Endothelial cell of umbilical vein (primary cell): ENCODE data around the gene ATP2C2. TPM values are rescaled to one million over a fixed set of nuclear protein-coding genes. Genes with fewer than 3 reads are reported as not detected.

Experiments
- BruUV-seq: library from RNA; stranded (reverse); fragments of 400-500 nt; replicated peaks from 2 replicates; lab custom pipeline; 2021; lab: Mats Ljungman, UMichigan
- CTCF ChIA-PET: fragments of 300-600, 350-600 bp; sonication (Branson Sonifier 250); formaldehyde crosslinking; loops from one replicate; lab custom pipeline; 2021; ENCODE audit warnings: antibody characterized with exemption, inconsistent platforms; lab: Charles Lee
- POLR2A ChIA-PET: fragments of 300-600, 350-600 bp; sonication (Branson Sonifier 250); formaldehyde crosslinking; loops from one replicate; lab custom pipeline; 2021; ENCODE audit warnings: antibody characterized with exemption, inconsistent platforms; lab: Charles Lee
- DNase-seq: peaks from one replicate; pipeline ENCODE4 v3.0.0-alpha.2; 2011; ENCODE audit warnings: low read depth, low spot score
- FAIRE-seq: peaks from 2 replicates; lab custom pipeline; 2011; peaks lifted over from hg19 to GRCh38; lab: Jason Lieb, UNC
- H2AFZ ChIP-seq: 2 replicates; pipeline ENCODE4 v1.6.0; 2012; ENCODE audit warnings: low read depth, low read length, control low read depth, inconsistent platforms
- H3K27ac ChIP-seq: 2 replicates; pipeline ENCODE4 v1.5.1; 2011; ENCODE audit warnings: low read depth, mild to moderate bottlenecking, control low read depth, low read length, moderate library complexity; ENCODE audit not compliant: insufficient read depth
- H3K27me3 ChIP-seq, 2 experiments: 2 replicates each; pipeline versions ENCODE4 v1.6.0 to v1.6.1; 2011; ENCODE audit warnings: low read length in 2 of 2, mixed read lengths in 1 of 2; ENCODE audit not compliant: control insufficient read depth in 2 of 2, insufficient read depth in 2 of 2
- H3K36me3 ChIP-seq, 2 experiments: 2 replicates in 1 of 2; 3 replicates in 1 of 2; pipeline ENCODE4 v1.5.1; 2011; ENCODE audit warnings: low read length in 2 of 2, mild to moderate bottlenecking in 1 of 2, moderate library complexity in 1 of 2; ENCODE audit not compliant: control insufficient read depth in 2 of 2, insufficient read depth in 2 of 2; ENCODE audit errors: extremely low read depth in 1 of 2
- H3K4me1 ChIP-seq: 3 replicates; pipeline ENCODE4 v1.5.1; 2011; ENCODE audit warnings: mild to moderate bottlenecking, low read length; ENCODE audit not compliant: control insufficient read depth, insufficient read depth; ENCODE audit errors: extremely low read depth
- H3K4me2 ChIP-seq: 2 replicates; pipeline ENCODE4 v1.6.1; 2011; ENCODE audit warnings: low read length, control low read depth, mixed read lengths; ENCODE audit not compliant: insufficient read depth
- H3K4me3 ChIP-seq, 3 experiments: fragments of 200-600 bp in 1 of 3; sonication (generic), shearing (Covaris generic) in 1 of 3; replicated peaks in 1 of 3; 2 replicates each; pipeline ENCODE4 v1.5.1; 2011 to 2016; ENCODE audit warnings: control low read depth in 3 of 3, low read length in 3 of 3, mild to moderate bottlenecking in 2 of 3, inconsistent platforms in 1 of 3, low read depth in 1 of 3, moderate library complexity in 1 of 3; ENCODE audit not compliant: insufficient read depth in 1 of 3
- H3K79me2 ChIP-seq: 2 replicates; pipeline ENCODE4 v1.6.0; 2012; ENCODE audit warnings: low read length, inconsistent platforms; ENCODE audit not compliant: control insufficient read depth, insufficient read depth
- H3K9ac ChIP-seq: replicated peaks from 2 replicates; pipeline ENCODE3; 2011; ENCODE audit warnings: low read length, control low read depth; ENCODE audit not compliant: insufficient read depth; ENCODE audit errors: extremely low read depth
- H3K9me1 ChIP-seq: replicated peaks from 3 replicates; pipeline ENCODE4 v1.6.0; 2011; ENCODE audit warnings: mild to moderate bottlenecking, low read length; ENCODE audit not compliant: control insufficient read depth, insufficient read depth; ENCODE audit errors: extremely low read depth
- H3K9me3 ChIP-seq: replicated peaks from 2 replicates; pipeline ENCODE4 v1.5.1; 2012; ENCODE audit warnings: low read length, inconsistent platforms; ENCODE audit not compliant: control insufficient read depth, insufficient read depth
- H4K20me1 ChIP-seq: replicated peaks from 2 replicates; pipeline ENCODE3; 2011; ENCODE audit warnings: mild to moderate bottlenecking, low read length; ENCODE audit not compliant: control insufficient read depth, insufficient read depth; ENCODE audit errors: extremely low read depth
- EZH2 ChIP-seq: IDR thresholded peaks from 2 replicates; pipeline ENCODE4 v1.6.1; 2012; ENCODE audit warnings: borderline replicate concordance, low read depth, mild to moderate bottlenecking, moderate library complexity, low read length, inconsistent platforms; ENCODE audit not compliant: severe bottlenecking
- FOS ChIP-seq: IDR thresholded peaks from 2 replicates; pipeline ENCODE4 v1.6.1; 2011; ENCODE audit warnings: mild to moderate bottlenecking, low read length, moderate library complexity, borderline replicate concordance; ENCODE audit not compliant: insufficient read depth
- GATA2 ChIP-seq: IDR thresholded peaks from 2 replicates; pipeline ENCODE4 v1.7.0; 2011; ENCODE audit warnings: low read depth, mild to moderate bottlenecking, moderate library complexity, mixed read lengths, low read length; ENCODE audit not compliant: insufficient read length, insufficient read depth
- MYC ChIP-seq: IDR thresholded peaks from one replicate; pipeline ENCODE4 v1.6.1; 2011; ENCODE audit warnings: mild to moderate bottlenecking, low read depth, low read length
- POLR2A ChIP-seq: IDR thresholded peaks from 2 replicates; pipeline ENCODE4 v1.6.1; 2012; ENCODE audit warnings: low read depth, mild to moderate bottlenecking, control low read depth, low read length
- POLR2AphosphoS5 ChIP-seq: IDR thresholded peaks from 2 replicates; pipeline ENCODE4 v1.6.1; 2012; ENCODE audit warnings: low read depth, mild to moderate bottlenecking, control low read depth, low read length, moderate library complexity; ENCODE audit not compliant: insufficient read depth
- dilution Hi-C: fragments of 300-500 bp; cut with MboI; formaldehyde crosslinking; loops from one replicate; pipeline ENCODE4 v1.15.0; 2019; ENCODE audit warnings: low sequenced_read_pairs; ENCODE audit not compliant: extremely low pct_ligation_motif_present
- intact Hi-C: fragments of 100-400 bp; cut with micrococcal nuclease; formaldehyde crosslinking; loops from one replicate; pipeline ENCODE4 v1.10.0; 2022
- polyA plus RNA-seq, 4 experiments: library from polyadenylated mRNA; depleted of rRNA in 3 of 4; stranded (reverse) in 3 of 4; unstranded in 1 of 4; fragments of >200 nt; gene quantifications; 2 replicates each; pipeline versions ENCODE4 v1.2.1 to v1.2.3, GENCODE V29; 2011 to 2012; ENCODE audit warnings: missing spikeins in 1 of 4
- total RNA-seq: library from RNA; stranded (reverse); gene quantifications from 2 replicates; pipeline ENCODE4 v1.2.3, GENCODE V29; 2021
- TF ChIP-seq, protein P1 (sequence below): IDR thresholded peaks from 2 replicates; pipeline ENCODE4 v1.6.1; 2011; ENCODE audit not compliant: insufficient read depth, insufficient read length

ATP2C2 gene
- total and polyA plus RNA-seq, 2 donors (not counting 3 experiments of a cell fraction or from before 2014, with no cell fraction given) = not detected

DNA sequence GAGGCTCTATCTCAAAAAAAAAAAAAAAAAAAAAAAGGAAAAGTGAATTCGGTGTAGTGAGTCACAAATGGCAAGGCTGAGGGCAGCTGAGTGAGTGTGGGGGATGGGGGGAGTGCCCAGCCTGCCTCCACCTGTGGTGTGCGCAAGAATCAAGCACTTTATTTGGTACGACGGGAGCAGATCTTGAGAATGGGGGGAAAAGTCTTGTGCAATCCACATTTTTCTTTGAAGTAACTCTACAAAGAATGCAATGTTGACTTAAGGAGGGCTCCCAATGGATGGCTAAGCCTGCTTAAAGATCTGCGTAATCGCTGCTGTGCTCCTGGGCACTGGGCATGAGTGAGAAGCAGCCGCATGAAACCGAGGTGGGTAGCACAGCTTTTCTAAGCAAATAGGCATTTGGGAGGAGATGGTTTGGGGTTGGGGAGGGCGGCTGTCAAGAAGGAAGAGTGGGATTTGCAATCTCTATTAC lies 28.2 kb downstream of the ATP2C2 start:
- Histone ChIP-seq H3K27ac (no peak overlapping the region), H3K4me2 (no peak overlapping the region), H2AFZ (no peak overlapping the region), H3K4me3 (no peak overlapping the region), H3K4me1 (no peaks in the 10 kb centered on the region), H3K36me3 (no peaks in the 10 kb centered on the region), H3K27me3 (no peaks in the 10 kb centered on the region), H4K20me1 (no peaks in the 10 kb centered on the region), H3K9me1 (no peaks in the 10 kb centered on the region), H3K79me2 (no peaks in the 10 kb centered on the region), H3K9me3 (no peaks in the 10 kb centered on the region), H3K9ac (no peak overlapping the region)
- intact Hi-C loops (no loop called here), dilution Hi-C loops (no loop called here)
- DNase-seq (no peak), FAIRE-seq (no peak)
- POLR2A ChIA-PET = no interaction called here
- CTCF ChIA-PET = no interaction called here
- BruUV-seq = no TSS peak
- no peak for TF ChIP-seq POLR2A
- TF ChIP-seq POLR2AphosphoS5 = no peak
- no peak for TF ChIP-seq GATA2

DNA sequence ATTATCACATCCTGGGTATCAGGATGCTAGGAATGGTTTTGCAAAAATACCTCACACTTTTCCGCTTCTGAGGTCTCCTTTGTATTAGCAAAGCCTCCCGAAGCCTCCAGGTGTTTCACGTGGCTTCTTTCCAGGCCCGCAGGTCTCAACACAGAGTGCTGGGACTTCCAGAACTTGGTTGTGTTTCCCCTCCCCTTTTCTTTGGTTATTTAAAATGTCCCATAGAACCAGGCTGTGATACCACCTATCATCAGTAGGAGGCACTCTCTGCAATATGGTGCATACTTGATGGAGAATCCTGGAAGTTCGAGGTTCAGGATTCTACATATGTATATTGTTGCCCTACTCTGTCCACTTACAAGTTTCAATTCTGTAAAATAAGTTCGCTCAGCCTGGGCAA lies 28.8 kb downstream of the ATP2C2 start:
- ChIA-PET CTCF (interaction anchor here (0.8 kb wide), 1 partner anchor 85 kb away, joined by 3 read pairs; no protein-coding TSS in a partner anchor), POLR2A (no interaction called here)
- H4K20me1 ChIP-seq = no peaks in the 10 kb centered on the region
- H3K9me1 ChIP-seq = no peaks in the 10 kb centered on the region
- H3K9ac ChIP-seq = no peak overlapping the region
- no peak overlapping the region for H2AFZ ChIP-seq
- BruUV-seq = no TSS peak
- no peaks in the 10 kb centered on the region for H3K27me3 ChIP-seq
- no peak for TF ChIP-seq FOS
- TF ChIP-seq POLR2AphosphoS5 = no peak
- TF ChIP-seq, protein P1, sequence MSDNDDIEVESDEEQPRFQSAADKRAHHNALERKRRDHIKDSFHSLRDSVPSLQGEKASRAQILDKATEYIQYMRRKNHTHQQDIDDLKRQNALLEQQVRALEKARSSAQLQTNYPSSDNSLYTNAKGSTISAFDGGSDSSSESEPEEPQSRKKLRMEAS = no peak
- no peak for TF ChIP-seq POLR2A
- no peak for TF ChIP-seq MYC
- no peak for TF ChIP-seq EZH2
- DNase-seq = no peak
- H3K4me3 ChIP-seq = no peak overlapping the region
- intact Hi-C loops = no loop called here
- no peak overlapping the region for H3K27ac ChIP-seq
- no peaks in the 10 kb centered on the region for H3K4me1 ChIP-seq
- no peak overlapping the region for H3K4me2 ChIP-seq
- H3K36me3 ChIP-seq = no peaks in the 10 kb centered on the region
- no peaks in the 10 kb centered on the region for H3K9me3 ChIP-seq
- FAIRE-seq = no peak
- dilution Hi-C loops = no loop called here
- no peaks in the 10 kb centered on the region for H3K79me2 ChIP-seq
